Measurements from ENCODE around the gene SEC61B. TPM values are rescaled to one million over a fixed set of nuclear protein-coding genes. Genes with fewer than 3 reads are reported as not detected.

SEC61B gene
- total and polyA plus RNA-seq, 2 donors (not counting 3 experiments of a cell fraction or from before 2014, with no cell fraction given): 242 to 594 TPM

GRCh38 chr9:99180662-99181061, 41.4 kb upstream of the SEC61B start:
- no peaks in the 10 kb centered on the region for H3K79me2 ChIP-seq (ENCODE audit: control insufficient read depth, insufficient read depth, low read length)
- H4K20me1 ChIP-seq (replicated peaks; ENCODE audit: control insufficient read depth, extremely low read depth, insufficient read depth, low read length): no peaks in the 10 kb centered on the region
- H3K9me3 ChIP-seq (replicated peaks; ENCODE audit: control insufficient read depth, insufficient read depth, low read length): no peaks in the 10 kb centered on the region
- no peak overlapping the region for H3K9ac ChIP-seq (replicated peaks; ENCODE audit: extremely low read depth, insufficient read depth, low read length)
- no TSS peak for BruUV-seq (replicated peaks)
- H3K27ac ChIP-seq (ENCODE audit: insufficient read depth, low read depth, low read length): no peak overlapping the region
- POLR2A ChIA-PET: no interaction called here
- TF ChIP-seq POLR2A (IDR thresholded peaks at IDR 0.05; ENCODE audit: low read depth, low read length) (no peak), POLR2AphosphoS5 (IDR thresholded peaks at IDR 0.05; ENCODE audit: insufficient read depth, low read depth, low read length) (no peak), MAX (IDR thresholded peaks at IDR 0.05; ENCODE audit: insufficient read depth, insufficient read length) (no peak), EZH2 (IDR thresholded peaks at IDR 0.05; ENCODE audit: borderline replicate concordance, low read depth, low read length, severe bottlenecking) (no peak), JUN (IDR thresholded peaks at IDR 0.05; ENCODE audit: borderline replicate concordance, insufficient read depth, insufficient read length, low read depth) (no peak), GATA2 (IDR thresholded peaks at IDR 0.05; ENCODE audit: insufficient read depth, insufficient read length, low read depth, low read length) (no peak), MYC (IDR thresholded peaks at IDR 0.05; ENCODE audit: low read depth, low read length) (no peak), CTCF (IDR thresholded peaks at IDR 0.05; ENCODE audit: extremely low read depth in 1 of 2, insufficient read depth in 1 of 2, low read depth in 1 of 2, low read length in 2 of 2) (no peak), FOS (IDR thresholded peaks at IDR 0.05; ENCODE audit: borderline replicate concordance, insufficient read depth, low read length) (no peak)
- intact Hi-C loops (cut with micrococcal nuclease) (loop anchor here (5.0 kb wide), 1 partner anchor 252 kb away; no protein-coding TSS in a partner anchor), dilution Hi-C loops (cut with MboI; ENCODE audit: extremely low pct_ligation_motif_present, low sequenced_read_pairs) (no loop called here)
- no peak overlapping the region for H3K4me3 ChIP-seq (replicated peaks in 1 of 3; ENCODE audit: insufficient read depth in 1 of 3, low read depth in 1 of 3, low read length in 3 of 3)
- no peak overlapping the region for H3K4me2 ChIP-seq (ENCODE audit: insufficient read depth, low read length)
- H3K27me3 ChIP-seq (ENCODE audit: control insufficient read depth in 2 of 2, insufficient read depth in 2 of 2, low read length in 2 of 2): no peaks in the 10 kb centered on the region
- CTCF ChIA-PET: no interaction called here
- FAIRE-seq (no peak), DNase-seq (ENCODE audit: low read depth, low spot score) (no peak)
- peaks cover 10% of the 10 kb centered on the region for H3K4me1 ChIP-seq (ENCODE audit: control insufficient read depth, extremely low read depth, insufficient read depth, low read length)
- H3K36me3 ChIP-seq (ENCODE audit: control insufficient read depth in 2 of 2, extremely low read depth in 1 of 2, insufficient read depth in 2 of 2, low read length in 2 of 2): no peaks in the 10 kb centered on the region
- no peaks in the 10 kb centered on the region for H3K9me1 ChIP-seq (replicated peaks; ENCODE audit: control insufficient read depth, extremely low read depth, insufficient read depth, low read length)
- no peak overlapping the region for H2AFZ ChIP-seq (ENCODE audit: low read depth, low read length)

All from endothelial cell of umbilical vein (primary cell).